GM19328 (cell line): ENCODE data around the gene ZNF620.
"Not testable (repeated sequence)": the region's sequence is repeated elsewhere in the genome, so short reads cannot be mapped to it uniquely, and the experiment has no call there.

Source experiments
- ATAC-seq: cut with Tn5 transposase; IDR thresholded peaks from one replicate; pipeline ENCODE4 v1.9.1; 2021; ENCODE audit warnings: mild to moderate bottlenecking, moderate library complexity; ENCODE audit not compliant: unreplicated experiment

ZNF620 gene

GRCh38 chr3:40499952-40500351, 5.9 kb upstream of the ZNF620 start:
- no peak for ATAC-seq

- ATAC-seq: no peak
These were observed 3.8 kb upstream of the ZNF620 start for GRCh38 chr3:40502034-40502433.

- no peak for ATAC-seq
These were observed 1.0 kb upstream of the ZNF620 start for GRCh38 chr3:40504636-40505430.

GRCh38 chr3:40511031-40511718, 5.3 kb downstream of the ZNF620 start:
- ATAC-seq: no peak

GRCh38 chr3:40516201-40516600, 10.4 kb downstream of the ZNF620 start:
- no peak for ATAC-seq

GRCh38 chr3:40518067-40518466, 12.2 kb downstream of the ZNF620 start:
- no peak for ATAC-seq

GRCh38 chr3:40518848-40519247, 13.0 kb downstream of the ZNF620 start:
- ATAC-seq: no peak

GRCh38 chr3:40521254-40521653, 15.4 kb downstream of the ZNF620 start:
- no peak for ATAC-seq

GRCh38 chr3:40523781-40524180, 17.9 kb downstream of the ZNF620 start:
- no peak for ATAC-seq

GRCh38 chr3:40524222-40524567, 18.4 kb downstream of the ZNF620 start:
- no peak for ATAC-seq

GRCh38 chr3:40524568-40525285, 18.9 kb downstream of the ZNF620 start, which contains the start of gene ZNF621:
Gene ZNF621, plus strand, starts transcription at chr3:40524960. Its CDS starts 881 bp downstream, at chr3:40525841.
- ATAC-seq: peak; percentile 99

GRCh38 chr3:40528426-40528825, 22.6 kb downstream of the ZNF620 start:
- no peak for ATAC-seq

- ATAC-seq: no peak
These were observed 26.4 kb downstream of the ZNF620 start for GRCh38 chr3:40532252-40532651.

- ATAC-seq: no peak
These were observed 28.4 kb downstream of the ZNF620 start for GRCh38 chr3:40534283-40534682.

GRCh38 chr3:40546816-40547215, 41.0 kb downstream of the ZNF620 start:
- no peak for ATAC-seq

- ATAC-seq: no peak
These were observed 44.3 kb downstream of the ZNF620 start for GRCh38 chr3:40550167-40550566.

GRCh38 chr3:40557575-40558161, 51.8 kb downstream of the ZNF620 start:
- no peak for ATAC-seq

- not testable (repeated sequence) for ATAC-seq
These were observed 56.6 kb downstream of the ZNF620 start for GRCh38 chr3:40562482-40562881.

- ATAC-seq: not testable (repeated sequence)
These were observed 59.8 kb downstream of the ZNF620 start for GRCh38 chr3:40565629-40566028.

GRCh38 chr3:40566694-40567093, 60.9 kb downstream of the ZNF620 start:
- ATAC-seq: no peak
